CD8-positive, alpha-beta memory T cell (primary cell): ENCODE data around the gene MED13L. TPM values are rescaled to one million over a fixed set of nuclear protein-coding genes. Genes with fewer than 3 reads are reported as not detected.

Source experiments
- CTCF ChIA-PET: fragments of 350-600 bp; sonication (Branson Sonifier 250); formaldehyde crosslinking; loops from one replicate; lab custom pipeline; 2021; ENCODE audit warnings: antibody characterized with exemption; lab: Charles Lee
- POLR2A ChIA-PET: fragments of 350-600 bp; sonication (Branson Sonifier 250); formaldehyde crosslinking; loops from one replicate; lab custom pipeline; 2021; ENCODE audit warnings: antibody characterized with exemption; lab: Charles Lee
- DNase-seq, 5 donors: peaks; one replicate each; pipeline versions ENCODE4 v3.0.0 to v3.0.0-alpha.2; 2020 to 2022; ENCODE audit warnings: mixed read lengths in 1 of 5
- H3K27ac ChIP-seq: one replicate; pipeline ENCODE4 v1.7.0; 2013; ENCODE audit warnings: low read depth, mild to moderate bottlenecking, low read length, moderate library complexity
- H3K27me3 ChIP-seq: 2 replicates; pipeline ENCODE4 v1.7.0; 2013; ENCODE audit warnings: low read length, mild to moderate bottlenecking; ENCODE audit not compliant: insufficient read depth, poor library complexity, severe bottlenecking
- H3K36me3 ChIP-seq: 2 replicates; pipeline ENCODE4 v1.7.0; 2013; ENCODE audit warnings: mild to moderate bottlenecking, low read length, moderate library complexity; ENCODE audit not compliant: insufficient read depth
- H3K4me1 ChIP-seq: 2 replicates; pipeline ENCODE4 v1.7.0; 2013; ENCODE audit warnings: mild to moderate bottlenecking, low read length, moderate library complexity; ENCODE audit not compliant: insufficient read depth
- H3K4me3 ChIP-seq: 2 replicates; pipeline ENCODE4 v1.7.0; 2013; ENCODE audit warnings: mild to moderate bottlenecking, low read length
- H3K9me3 ChIP-seq: 2 replicates; pipeline ENCODE4 v1.7.0; 2013; ENCODE audit warnings: mild to moderate bottlenecking, low read length
- H3K27ac Mint-ChIP-seq, 8 donors: one replicate each; pipeline ENCODE4 v1.8.0; 2020 to 2021; ENCODE audit warnings: mixed read lengths in 8 of 8, mild to moderate bottlenecking in 6 of 8, inconsistent platforms in 3 of 8, moderate library complexity in 3 of 8
- H3K27me3 Mint-ChIP-seq, 2 donors: one replicate each; pipeline ENCODE4 v1.8.0; 2020 to 2021; ENCODE audit warnings: mixed read lengths in 2 of 2, mild to moderate bottlenecking in 1 of 2, moderate library complexity in 1 of 2
- H3K36me3 Mint-ChIP-seq, 3 donors: one replicate each; pipeline ENCODE4 v1.8.0; 2020 to 2021; ENCODE audit warnings: mixed read lengths in 3 of 3, inconsistent platforms in 1 of 3, mild to moderate bottlenecking in 1 of 3
- H3K4me1 Mint-ChIP-seq, 3 donors: one replicate each; pipeline ENCODE4 v1.8.0; 2020 to 2021; ENCODE audit warnings: mixed read lengths in 3 of 3, inconsistent platforms in 1 of 3, mild to moderate bottlenecking in 1 of 3
- H3K4me3 Mint-ChIP-seq, 7 donors: one replicate each; pipeline ENCODE4 v1.8.0; 2020 to 2021; ENCODE audit warnings: mixed read lengths in 7 of 7, mild to moderate bottlenecking in 6 of 7, moderate library complexity in 4 of 7, inconsistent platforms in 2 of 7
- H3K9me3 Mint-ChIP-seq, 5 donors: one replicate each; pipeline ENCODE4 v1.8.0; 2020 to 2022; ENCODE audit warnings: mixed read lengths in 5 of 5, mild to moderate bottlenecking in 3 of 5, moderate library complexity in 2 of 5, inconsistent platforms in 1 of 5
- polyA plus RNA-seq: library from polyadenylated mRNA; unstranded; fragments of 300-500 nt; fragmentation: Illumina TruSeq; gene quantifications from one replicate; pipeline ENCODE4 v1.2.3, GENCODE V29; 2021
- total RNA-seq, 2 experiments: library from RNA; stranded (reverse); gene quantifications; one replicate each; pipeline ENCODE4 v1.2.3, GENCODE V29; 2021

MED13L gene
- total and polyA plus RNA-seq, 3 experiments from 2014 or later, result 6.6 to 53.4 (median 49.7) TPM

DNA sequence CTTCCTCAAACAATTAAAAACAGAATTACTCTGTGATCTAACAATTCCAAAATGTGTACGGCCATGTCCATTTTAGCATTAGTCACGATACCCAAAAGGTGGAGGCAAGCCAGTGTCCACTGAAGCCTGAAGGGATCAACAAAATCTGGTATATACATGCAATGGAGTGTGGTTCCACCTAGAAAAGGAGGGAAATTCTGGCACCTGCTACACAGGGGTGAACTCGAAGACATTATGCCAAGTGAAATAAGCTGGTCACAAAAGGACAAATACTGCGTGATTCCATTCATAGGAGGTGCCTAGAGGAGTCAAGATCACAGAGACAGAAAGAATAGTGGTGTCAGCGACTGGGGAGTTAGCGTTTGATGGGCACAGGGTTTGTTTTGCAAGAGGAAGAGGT, 331.4 kb downstream of the MED13L start:
- Histone ChIP-seq H3K4me3 (no peak overlapping the region), H3K27me3 (no peaks in the 10 kb centered on the region), H3K27ac (no peak overlapping the region), H3K4me1 (no peaks in the 10 kb centered on the region), H3K9me3 (no peaks in the 10 kb centered on the region), H3K36me3 (no peaks in the 10 kb centered on the region)
- H3K27ac Mint-ChIP-seq, result no peak overlapping the region
- ChIA-PET CTCF (no interaction called here), POLR2A (no interaction called here)
- no peak for DNase-seq
- no peaks in the 10 kb centered on the region for H3K4me1 Mint-ChIP-seq
- H3K9me3 Mint-ChIP-seq, result no peaks in the 10 kb centered on the region
- H3K4me3 Mint-ChIP-seq, result no peak overlapping the region
- peaks cover 3% of the 10 kb centered on the region in 2 donors for H3K27me3 Mint-ChIP-seq
- peaks cover 0 to 11% (median 3%) of the 10 kb centered on the region in 3 donors for H3K36me3 Mint-ChIP-seq

DNA sequence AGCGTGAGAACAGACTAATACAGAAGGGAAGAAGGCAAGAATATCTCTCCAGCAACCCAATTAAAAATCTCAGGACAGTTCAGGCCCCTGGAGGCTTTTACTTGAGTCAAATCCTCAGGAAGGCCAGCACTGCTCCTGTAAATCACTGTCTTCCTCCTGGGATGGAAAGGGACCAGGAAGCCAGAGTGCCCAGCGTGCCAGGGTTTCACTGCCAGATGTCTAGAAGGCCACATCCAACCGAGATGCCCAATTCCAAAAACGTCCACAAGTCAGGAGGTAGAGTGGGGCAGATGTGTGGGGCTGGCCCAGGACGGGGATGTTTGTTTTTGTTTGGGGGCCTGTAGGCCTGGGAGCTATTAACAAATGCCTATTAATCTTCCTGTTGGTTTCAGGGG, 332.0 kb downstream of the MED13L start:
- Mint-ChIP-seq H3K27me3 (peaks cover 3 to 7% of the 10 kb centered on the region in 2 donors), H3K4me1 (no peaks in the 10 kb centered on the region), H3K36me3 (peaks cover 0 to 8% (median 3%) of the 10 kb centered on the region in 3 donors), H3K27ac (peak overlapping the region in 1 of 8 donors; percentile 3), H3K9me3 (no peaks in the 10 kb centered on the region), H3K4me3 (no peak overlapping the region)
- no peak for DNase-seq
- no peaks in the 10 kb centered on the region for H3K27me3 ChIP-seq
- no peaks in the 10 kb centered on the region for H3K4me1 ChIP-seq
- no peaks in the 10 kb centered on the region for H3K36me3 ChIP-seq
- H3K9me3 ChIP-seq, result no peaks in the 10 kb centered on the region
- no peak overlapping the region for H3K4me3 ChIP-seq
- ChIA-PET POLR2A (no interaction called here), CTCF (no interaction called here)
- H3K27ac ChIP-seq, result no peak overlapping the region

DNA sequence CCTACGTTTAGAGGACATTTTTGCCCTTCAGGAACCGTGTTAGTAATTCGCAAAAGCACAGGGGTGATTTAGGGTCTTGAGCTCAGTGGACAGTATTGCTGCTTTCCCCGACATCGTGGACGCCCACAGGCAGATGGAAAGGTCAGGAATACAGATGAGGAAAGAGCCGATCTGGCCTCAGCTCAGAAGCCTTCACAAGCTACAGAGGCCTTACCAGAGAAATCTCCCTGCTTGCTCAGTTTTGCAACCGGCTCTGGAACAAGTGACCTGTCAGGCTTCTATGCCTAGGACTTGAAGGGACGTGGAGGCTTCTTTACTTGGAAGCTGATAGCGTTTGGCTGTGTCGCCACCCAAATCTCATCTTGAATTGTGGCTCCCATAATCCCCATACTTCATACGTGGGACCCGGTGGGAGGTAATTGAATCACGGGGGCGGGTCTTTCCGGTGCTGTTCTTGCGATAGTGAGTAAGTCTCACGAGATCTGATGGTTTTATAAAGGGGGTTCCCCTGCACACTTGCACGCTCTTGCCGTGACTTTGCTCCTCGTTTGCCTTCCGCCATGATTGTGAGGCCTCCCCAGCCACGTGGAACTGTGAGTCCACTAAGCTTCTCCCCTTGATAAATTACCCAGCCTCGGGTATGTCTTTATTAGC, 332.5 kb downstream of the MED13L start:
- no peak overlapping the region for H3K4me3 Mint-ChIP-seq
- DNase-seq, result no peak
- CTCF ChIA-PET, result no interaction called here

DNA sequence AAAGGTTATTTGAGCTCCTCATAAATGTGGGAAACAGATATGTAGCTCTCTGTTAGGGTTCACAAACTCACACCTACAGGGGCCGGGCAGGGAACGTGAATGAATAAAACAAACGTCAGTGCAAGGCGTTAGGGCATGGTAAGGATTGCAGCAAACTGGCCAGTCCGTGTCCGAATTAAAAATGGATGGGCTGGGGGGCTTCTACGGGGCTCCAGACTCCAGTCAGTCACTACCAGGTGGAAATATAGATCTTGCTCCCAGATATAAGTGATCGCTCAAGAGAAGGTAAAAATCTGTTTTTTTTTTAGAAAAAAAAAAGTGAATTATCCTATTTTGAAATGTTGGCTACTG, 333.1 kb downstream of the MED13L start:
- peaks cover 3 to 7% of the 10 kb centered on the region in 2 donors for H3K27me3 Mint-ChIP-seq
- Histone ChIP-seq H3K4me1 (no peaks in the 10 kb centered on the region), H3K36me3 (no peaks in the 10 kb centered on the region), H3K4me3 (no peak overlapping the region), H3K27me3 (no peaks in the 10 kb centered on the region), H3K9me3 (no peaks in the 10 kb centered on the region), H3K27ac (no peak overlapping the region)
- no peak overlapping the region for H3K27ac Mint-ChIP-seq
- H3K36me3 Mint-ChIP-seq, result peaks cover 0 to 3% (median 0%) of the 10 kb centered on the region in 3 donors
- DNase-seq, result no peak
- ChIA-PET POLR2A (no interaction called here), CTCF (no interaction called here)
- no peak overlapping the region for H3K4me3 Mint-ChIP-seq
- no peaks in the 10 kb centered on the region for H3K4me1 Mint-ChIP-seq
- no peaks in the 10 kb centered on the region for H3K9me3 Mint-ChIP-seq

More for the DNA sequence above, 332.5 kb downstream of the MED13L start:
- Mint-ChIP-seq H3K36me3 (peaks cover 0 to 3% (median 2%) of the 10 kb centered on the region in 3 donors), H3K27me3 (peaks cover 3 to 7% of the 10 kb centered on the region in 2 donors), H3K9me3 (no peaks in the 10 kb centered on the region), H3K27ac (peak overlapping the region in 1 of 8 donors; percentile 3), H3K4me1 (no peaks in the 10 kb centered on the region)
- no peak overlapping the region for H3K4me3 ChIP-seq
- H3K27me3 ChIP-seq, result no peaks in the 10 kb centered on the region
- POLR2A ChIA-PET, result no interaction called here
- no peaks in the 10 kb centered on the region for H3K4me1 ChIP-seq
- no peak overlapping the region for H3K27ac ChIP-seq
- H3K9me3 ChIP-seq, result no peaks in the 10 kb centered on the region
- H3K36me3 ChIP-seq, result no peaks in the 10 kb centered on the region

DNA sequence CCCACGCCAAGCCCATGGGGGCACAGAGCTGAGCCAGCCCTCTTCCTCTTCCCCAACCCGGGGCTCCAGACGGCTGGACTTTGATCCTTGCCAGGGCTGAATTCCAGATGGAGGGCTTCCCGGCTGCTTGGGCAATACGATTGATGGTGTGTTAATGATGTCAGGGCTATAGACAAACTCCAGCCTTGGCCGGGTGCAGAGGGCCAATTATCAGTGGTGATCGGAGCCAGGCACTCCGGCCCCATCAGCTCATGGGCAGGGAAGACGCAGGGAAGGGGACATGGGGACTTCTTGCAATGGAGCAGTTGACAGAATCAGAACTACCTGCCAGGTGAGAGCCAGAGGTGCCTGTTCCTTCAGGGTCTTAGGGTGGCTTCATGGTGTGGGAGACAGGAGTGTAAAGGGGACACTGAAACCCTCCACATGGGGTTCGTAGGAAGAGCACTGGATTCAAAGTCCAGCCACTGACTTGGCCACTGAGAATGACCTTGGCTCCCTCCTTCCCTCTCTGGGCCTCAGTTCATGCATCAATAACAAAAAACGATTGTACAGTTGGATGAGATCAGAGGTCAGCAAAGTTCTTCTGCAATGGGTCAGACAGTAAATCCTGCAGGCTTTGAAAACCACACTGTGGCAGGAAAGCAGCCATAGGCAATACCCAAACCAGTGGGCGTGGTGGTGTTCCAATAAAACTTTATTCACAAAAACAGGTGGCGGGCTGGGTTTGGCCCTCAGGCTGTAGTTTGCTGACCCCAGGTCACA, 333.7 kb downstream of the MED13L start:
- Mint-ChIP-seq H3K4me3 (no peak overlapping the region), H3K9me3 (peaks cover 2 to 5% (median 5%) of the 10 kb centered on the region in 5 donors), H3K4me1 (no peaks in the 10 kb centered on the region), H3K36me3 (no peaks in the 10 kb centered on the region), H3K27ac (no peak overlapping the region), H3K27me3 (peaks cover 3 to 12% of the 10 kb centered on the region in 2 donors)
- POLR2A ChIA-PET, result no interaction called here
- Histone ChIP-seq H3K4me1 (no peaks in the 10 kb centered on the region), H3K27me3 (no peaks in the 10 kb centered on the region), H3K9me3 (no peaks in the 10 kb centered on the region), H3K4me3 (no peak overlapping the region), H3K36me3 (no peaks in the 10 kb centered on the region), H3K27ac (no peak overlapping the region)
- CTCF ChIA-PET, result no interaction called here
- DNase-seq, result no peak

DNA sequence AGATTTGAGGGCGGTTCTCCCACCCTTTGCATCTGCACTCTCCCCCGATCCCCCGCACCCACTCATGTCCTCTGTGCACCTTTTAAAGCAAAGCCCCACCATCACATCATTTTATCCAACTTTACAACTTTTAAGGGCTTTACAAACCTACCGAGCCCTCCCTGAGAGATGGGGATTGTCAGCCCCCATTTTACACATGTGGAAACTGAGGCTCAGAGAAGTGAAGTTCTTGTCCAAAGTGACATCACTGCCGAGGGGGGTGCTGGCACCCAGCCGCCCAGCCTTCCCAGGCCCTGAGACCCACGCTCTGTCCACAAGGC, 334.2 kb downstream of the MED13L start:
- CTCF ChIA-PET, result no interaction called here
- no peak overlapping the region for H3K27ac Mint-ChIP-seq

DNA sequence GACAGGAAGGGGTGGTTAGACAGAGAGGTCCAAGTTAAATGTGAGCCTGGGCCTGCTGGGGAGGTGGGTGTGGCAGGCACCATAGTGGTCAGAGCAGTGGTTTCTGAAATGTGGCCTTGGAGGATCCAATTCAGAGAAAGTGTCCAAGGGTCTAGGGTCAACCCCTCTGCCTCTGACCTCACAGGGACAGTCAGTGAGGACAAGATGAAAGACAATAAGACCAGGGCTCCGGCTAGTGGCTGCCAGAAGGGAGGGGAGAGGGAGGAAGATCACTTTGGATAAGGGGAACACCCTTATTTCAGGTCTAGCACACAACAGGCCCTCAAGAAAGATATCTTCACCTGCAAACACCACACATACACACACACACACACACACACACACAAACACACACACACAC, 335.1 kb downstream of the MED13L start:
- no peak overlapping the region for H3K4me3 Mint-ChIP-seq
- peaks cover 2 to 9% (median 8%) of the 10 kb centered on the region in 5 donors for H3K9me3 Mint-ChIP-seq
- H3K27me3 ChIP-seq, result no peaks in the 10 kb centered on the region
- no peaks in the 10 kb centered on the region for H3K4me1 Mint-ChIP-seq
- no peak overlapping the region for H3K27ac ChIP-seq
- no peak for DNase-seq
- H3K9me3 ChIP-seq, result no peaks in the 10 kb centered on the region
- ChIA-PET POLR2A (no interaction called here), CTCF (no interaction called here)
- no peaks in the 10 kb centered on the region for H3K36me3 ChIP-seq
- H3K27me3 Mint-ChIP-seq, result peaks cover 3 to 14% of the 10 kb centered on the region in 2 donors
- H3K4me3 ChIP-seq, result no peak overlapping the region
- no peaks in the 10 kb centered on the region for H3K4me1 ChIP-seq
- H3K27ac Mint-ChIP-seq, result peak overlapping the region in 1 of 8 donors; percentile 65
- no peaks in the 10 kb centered on the region for H3K36me3 Mint-ChIP-seq

More for the DNA sequence above, 334.2 kb downstream of the MED13L start:
- Histone ChIP-seq H3K27ac (no peak overlapping the region), H3K4me3 (no peak overlapping the region), H3K36me3 (no peaks in the 10 kb centered on the region), H3K9me3 (no peaks in the 10 kb centered on the region), H3K27me3 (no peaks in the 10 kb centered on the region), H3K4me1 (no peaks in the 10 kb centered on the region)
- no peak for DNase-seq
- H3K4me1 Mint-ChIP-seq, result no peaks in the 10 kb centered on the region
- no peak overlapping the region for H3K4me3 Mint-ChIP-seq
- peaks cover 3 to 14% of the 10 kb centered on the region in 2 donors for H3K27me3 Mint-ChIP-seq
- no peaks in the 10 kb centered on the region for H3K36me3 Mint-ChIP-seq
- POLR2A ChIA-PET, result no interaction called here
- H3K9me3 Mint-ChIP-seq, result peaks cover 2 to 9% (median 8%) of the 10 kb centered on the region in 5 donors

DNA sequence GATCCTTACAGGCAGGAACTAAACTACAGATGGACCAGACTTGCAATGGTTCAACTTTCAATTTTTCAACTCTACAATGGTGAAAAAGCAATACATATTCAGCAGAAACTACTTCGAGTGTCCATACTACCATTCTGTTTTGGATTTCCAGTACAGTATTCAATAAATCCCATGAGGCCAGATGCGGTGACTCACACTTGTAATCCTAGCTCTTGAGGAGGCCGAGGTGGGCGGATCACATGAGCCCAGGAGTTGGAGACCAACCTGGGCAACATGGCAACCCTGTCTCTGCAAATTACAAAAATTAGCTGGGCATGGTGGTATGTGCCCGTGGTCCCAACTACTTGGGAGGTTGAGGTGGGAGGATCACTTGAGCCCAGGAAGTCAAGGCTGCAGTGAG, 336.1 kb downstream of the MED13L start:
- Mint-ChIP-seq H3K36me3 (no peaks in the 10 kb centered on the region), H3K27ac (no peak overlapping the region), H3K4me3 (no peak overlapping the region), H3K9me3 (peaks cover 2 to 9% (median 8%) of the 10 kb centered on the region in 5 donors), H3K27me3 (peaks cover 3 to 14% of the 10 kb centered on the region in 2 donors), H3K4me1 (no peaks in the 10 kb centered on the region)
- Histone ChIP-seq H3K27me3 (no peaks in the 10 kb centered on the region), H3K36me3 (no peaks in the 10 kb centered on the region), H3K4me3 (no peak overlapping the region), H3K9me3 (no peaks in the 10 kb centered on the region), H3K4me1 (no peaks in the 10 kb centered on the region), H3K27ac (no peak overlapping the region)
- POLR2A ChIA-PET, result no interaction called here
- CTCF ChIA-PET, result no interaction called here
- DNase-seq, result no peak
